Colonic mucosa (tissue), 4 donors: ENCODE results near the gene TRPV3. TPM values are rescaled to one million over a fixed set of nuclear protein-coding genes. Genes with fewer than 3 reads are reported as not detected.

Source experiments
- DNase-seq: peaks from one replicate; pipeline ENCODE4 v3.0.0-alpha.2; 2020
- H3K27ac ChIP-seq: fragments of 200-600 bp; one replicate; pipeline ENCODE4 v1.8.0; 2021
- H3K27me3 ChIP-seq: fragments of 200-600 bp; one replicate; pipeline ENCODE4 v1.8.0; 2021
- H3K36me3 ChIP-seq: fragments of 200-600 bp; one replicate; pipeline ENCODE4 v1.8.0; 2021
- H3K4me1 ChIP-seq: fragments of 200-600 bp; one replicate; pipeline ENCODE4 v1.8.0; 2021; ENCODE audit warnings: mild to moderate bottlenecking
- H3K4me3 ChIP-seq: fragments of 200-600 bp; one replicate; pipeline ENCODE4 v1.8.0; 2021
- H3K9ac ChIP-seq, 2 donors: one replicate each; pipeline ENCODE4 v1.7.0; 2013; ENCODE audit warnings: control low read depth in 2 of 2, low read depth in 2 of 2, low read length in 2 of 2
- H3K9me3 ChIP-seq: fragments of 200-600 bp; one replicate; pipeline ENCODE4 v1.8.0; 2021
- intact Hi-C: fragments of 100-400 bp; cut with DNase I; formaldehyde crosslinking; loops from one replicate; pipeline ENCODE4 v1.14.1; 2022
- total RNA-seq, 2 donors: library from RNA; stranded (reverse); fragmentation: NEBNext Ultra II Directional in 1 of 2; extraction: Animal tissue kit (Norgen Biotek cat#: 25700) in 1 of 2; gene quantifications; one replicate each; pipeline ENCODE4 v1.2.1, GENCODE V29; 2021
- TF ChIP-seq, protein P1 (sequence below): fragments of 200-600 bp; IDR thresholded peaks from one replicate; pipeline ENCODE4 v1.8.0; 2022; ENCODE audit warnings: antibody characterized with exemption, mild to moderate bottlenecking
- donor health status: healthy.
- donor health status: DM: no; HTN: no; CAD: no.
- donor health status: DM: no; HTN: no; CAD: no.

TRPV3 gene
- total RNA-seq, 2 donors from 2014 or later, result 2.3 to 7.4 TPM

DNA sequence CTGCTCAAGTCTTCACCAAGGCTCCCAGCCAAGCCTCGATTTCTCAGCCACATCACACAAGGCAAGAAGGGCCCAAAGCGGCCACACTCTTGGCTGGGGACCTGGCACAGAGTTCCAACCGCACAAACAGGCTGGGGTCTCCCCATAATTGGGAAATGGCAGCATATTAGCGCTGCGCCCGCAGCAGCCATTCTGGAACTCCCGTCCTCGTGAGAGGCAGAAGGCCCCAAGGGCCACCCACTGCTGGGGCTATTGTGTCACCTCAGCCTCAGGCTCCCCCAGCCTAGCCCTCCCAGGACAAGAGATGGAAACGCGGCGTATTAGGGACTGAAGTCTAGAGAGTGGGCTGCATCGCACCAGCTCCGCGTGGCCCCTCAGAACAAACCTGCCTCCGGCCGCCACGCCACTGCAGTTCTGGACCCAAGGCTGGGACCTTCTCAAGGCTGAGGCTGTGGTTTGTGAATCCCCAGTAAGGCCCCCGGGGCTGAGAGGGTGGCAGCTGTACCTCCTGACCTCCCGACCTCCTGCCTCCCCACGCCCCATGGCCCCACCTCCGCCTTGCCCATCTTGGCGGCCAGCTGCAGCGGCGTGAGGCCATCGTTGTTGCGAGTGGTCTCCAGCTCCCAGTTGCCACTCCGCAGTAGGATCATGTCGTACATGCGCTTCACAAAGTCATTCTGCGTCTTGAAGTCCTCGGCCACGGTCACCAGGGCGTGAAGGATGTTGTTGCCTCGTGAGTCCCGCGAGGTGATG is 25.3 kb downstream of the TRPV3 start:
- Histone ChIP-seq H3K27me3 (no peaks in the 10 kb centered on the region), H3K4me1 (no peaks in the 10 kb centered on the region), H3K36me3 (no peaks in the 10 kb centered on the region), H3K9me3 (no peaks in the 10 kb centered on the region), H3K27ac (no peak overlapping the region), H3K4me3 (no peak overlapping the region), H3K9ac (no peak overlapping the region)
- intact Hi-C loops, result loop anchor here (10.0 kb wide), 1 partner anchor 113 kb away; no protein-coding TSS in a partner anchor
- DNase-seq, result no peak
- TF ChIP-seq, protein P1, sequence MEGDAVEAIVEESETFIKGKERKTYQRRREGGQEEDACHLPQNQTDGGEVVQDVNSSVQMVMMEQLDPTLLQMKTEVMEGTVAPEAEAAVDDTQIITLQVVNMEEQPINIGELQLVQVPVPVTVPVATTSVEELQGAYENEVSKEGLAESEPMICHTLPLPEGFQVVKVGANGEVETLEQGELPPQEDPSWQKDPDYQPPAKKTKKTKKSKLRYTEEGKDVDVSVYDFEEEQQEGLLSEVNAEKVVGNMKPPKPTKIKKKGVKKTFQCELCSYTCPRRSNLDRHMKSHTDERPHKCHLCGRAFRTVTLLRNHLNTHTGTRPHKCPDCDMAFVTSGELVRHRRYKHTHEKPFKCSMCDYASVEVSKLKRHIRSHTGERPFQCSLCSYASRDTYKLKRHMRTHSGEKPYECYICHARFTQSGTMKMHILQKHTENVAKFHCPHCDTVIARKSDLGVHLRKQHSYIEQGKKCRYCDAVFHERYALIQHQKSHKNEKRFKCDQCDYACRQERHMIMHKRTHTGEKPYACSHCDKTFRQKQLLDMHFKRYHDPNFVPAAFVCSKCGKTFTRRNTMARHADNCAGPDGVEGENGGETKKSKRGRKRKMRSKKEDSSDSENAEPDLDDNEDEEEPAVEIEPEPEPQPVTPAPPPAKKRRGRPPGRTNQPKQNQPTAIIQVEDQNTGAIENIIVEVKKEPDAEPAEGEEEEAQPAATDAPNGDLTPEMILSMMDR, result no peak

DNA sequence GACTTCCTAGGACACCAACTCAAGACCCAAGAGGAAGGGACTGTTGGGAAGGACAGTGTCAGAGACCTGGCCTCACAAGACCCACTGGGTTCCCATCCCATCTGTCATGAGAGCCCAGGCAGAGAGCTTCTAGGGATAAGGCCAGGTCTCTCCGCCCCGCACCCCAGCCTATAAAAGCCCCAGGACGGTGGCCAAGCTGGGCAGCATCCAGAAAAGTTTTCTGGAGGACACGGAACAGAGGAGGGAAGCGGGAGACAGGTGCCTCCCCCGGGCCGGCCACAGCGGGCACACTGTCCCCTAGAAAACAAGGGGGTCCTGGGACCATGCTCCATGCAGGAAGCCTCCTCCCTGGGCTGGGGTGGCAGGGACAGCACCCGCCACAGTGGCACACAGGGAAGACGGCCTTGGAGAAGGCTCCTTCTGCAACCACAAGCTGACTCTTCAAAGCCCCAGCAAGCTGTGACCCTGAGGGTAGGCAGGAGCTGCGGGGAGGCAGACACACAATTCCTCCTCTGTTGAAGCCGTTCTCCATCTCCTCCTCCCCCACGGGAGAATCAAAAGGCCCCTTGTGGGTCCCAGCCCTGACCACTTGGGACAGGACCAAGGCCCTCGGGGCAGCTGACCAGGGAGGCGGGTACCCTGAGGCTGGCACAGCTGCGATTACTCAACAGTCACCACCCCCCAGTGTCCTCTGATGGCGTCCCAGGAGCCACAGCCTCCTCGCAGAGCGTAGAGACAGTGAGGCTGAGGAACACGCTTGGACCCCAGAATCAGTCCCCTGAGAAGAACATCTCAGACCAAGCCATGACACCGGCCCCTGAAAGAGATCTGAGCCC is 26.1 kb downstream of the TRPV3 start:
- Histone ChIP-seq H3K27me3 (no peaks in the 10 kb centered on the region), H3K36me3 (no peaks in the 10 kb centered on the region), H3K4me3 (no peak overlapping the region), H3K4me1 (no peaks in the 10 kb centered on the region), H3K27ac (no peak overlapping the region), H3K9ac (no peak overlapping the region), H3K9me3 (no peaks in the 10 kb centered on the region)
- TF ChIP-seq, protein P1, result no peak
- intact Hi-C loops, result loop anchor here (10.0 kb wide), 1 partner anchor 113 kb away; no protein-coding TSS in a partner anchor
- no peak for DNase-seq

DNA sequence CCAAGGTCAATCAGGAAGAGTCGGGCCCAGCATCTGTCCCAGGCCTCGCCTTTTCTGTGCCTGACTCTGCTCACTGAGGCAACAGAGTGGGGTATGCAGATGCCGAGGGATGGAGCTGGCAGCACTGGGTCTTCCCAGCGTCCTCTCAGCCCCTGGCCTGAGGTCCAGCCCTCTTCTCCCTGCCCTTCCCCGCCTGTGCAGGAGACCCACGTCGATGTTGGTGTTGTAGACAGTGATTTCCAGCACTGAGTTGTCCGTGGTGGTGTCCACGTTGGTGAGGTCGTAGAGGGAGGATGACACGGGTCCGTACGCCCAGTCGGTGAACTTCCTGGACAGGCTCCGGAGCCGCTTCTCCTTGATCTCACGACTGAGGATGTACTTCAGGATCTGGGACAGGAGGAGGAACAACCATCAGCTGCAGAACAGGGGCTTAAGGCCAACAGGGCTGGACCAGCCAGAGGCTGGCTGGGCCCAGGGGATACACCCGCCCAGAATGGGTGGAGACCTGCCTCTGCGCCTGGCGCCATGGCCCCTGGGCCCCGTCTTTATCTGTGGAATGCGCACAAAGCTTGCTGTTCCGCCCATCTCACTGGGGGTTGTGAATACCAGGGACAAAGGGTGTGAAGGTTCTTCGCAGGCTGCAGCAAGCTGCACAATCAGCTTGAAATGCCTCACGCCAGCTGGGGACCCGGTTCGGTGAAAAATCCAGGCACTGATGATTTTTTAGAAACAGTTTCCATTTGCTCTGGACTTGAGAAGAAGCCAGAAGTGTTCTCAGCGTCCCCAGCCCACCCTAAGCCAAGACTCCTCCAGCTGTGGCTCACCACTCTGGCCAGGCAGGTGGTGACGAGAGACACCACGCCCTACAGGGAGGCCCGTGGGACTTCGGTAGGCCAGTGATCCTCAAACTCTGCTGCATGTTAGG is 27.5 kb downstream of the TRPV3 start:
- peak; percentile 39 for DNase-seq
- Histone ChIP-seq H3K9me3 (no peaks in the 10 kb centered on the region), H3K4me1 (no peaks in the 10 kb centered on the region), H3K9ac (no peak overlapping the region), H3K27me3 (no peaks in the 10 kb centered on the region), H3K36me3 (no peaks in the 10 kb centered on the region), H3K4me3 (no peak overlapping the region), H3K27ac (no peak overlapping the region)
- intact Hi-C loops, result loop anchor here (10.0 kb wide), 1 partner anchor 115 kb away; no protein-coding TSS in a partner anchor
- TF ChIP-seq, protein P1, result no peak

DNA sequence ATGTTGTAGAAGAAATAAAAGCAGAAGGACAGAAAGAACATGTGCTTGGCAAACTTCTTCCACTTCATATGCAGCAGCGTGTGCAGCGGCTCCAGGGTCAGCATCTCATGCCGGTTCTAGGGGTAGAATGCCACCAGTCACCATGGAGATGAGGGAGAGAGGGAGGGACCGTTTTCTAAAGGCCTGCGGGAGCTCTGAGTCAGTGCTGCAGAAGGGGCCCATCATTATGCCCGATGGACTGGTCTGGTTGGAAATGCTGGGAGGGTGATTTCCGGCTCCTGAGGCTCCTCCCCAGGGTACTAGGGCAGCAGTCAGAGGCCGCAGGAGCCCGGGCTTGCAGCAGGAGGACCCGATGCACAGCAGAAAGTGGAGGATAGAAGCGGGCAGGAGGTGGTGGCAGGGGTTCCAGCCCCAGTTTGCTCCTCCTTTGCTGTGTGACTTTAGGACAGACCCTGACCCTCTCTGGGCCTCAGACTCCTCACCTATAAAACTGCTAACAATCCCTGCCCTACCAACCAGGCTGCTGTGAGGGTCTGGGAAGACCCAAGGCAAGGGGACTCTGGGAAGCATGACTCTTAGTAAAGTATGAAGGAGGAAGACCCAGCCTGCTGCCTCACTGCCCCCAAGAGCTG is 28.6 kb downstream of the TRPV3 start:
- H3K9me3 ChIP-seq, result no peaks in the 10 kb centered on the region
- H3K27ac ChIP-seq, result no peak overlapping the region
- no peaks in the 10 kb centered on the region for H3K36me3 ChIP-seq
- H3K9ac ChIP-seq, result no peak overlapping the region
- no peaks in the 10 kb centered on the region for H3K27me3 ChIP-seq
- no peaks in the 10 kb centered on the region for H3K4me1 ChIP-seq
- TF ChIP-seq, protein P1, result no peak
- intact Hi-C loops, result no loop called here
- no peak for DNase-seq
- H3K4me3 ChIP-seq, result no peak overlapping the region
